Fibroblast of lung (primary cell): ENCODE measurements around the gene TRIM72. TPM values are rescaled to one million over a fixed set of nuclear protein-coding genes. Genes with fewer than 3 reads are reported as not detected.

ENCODE experiments used
- DNase-seq, 2 donors: peaks; one replicate each; pipeline versions ENCODE4 v3.0.0 to v3.0.0-alpha.2; 2010; ENCODE audit warnings: low read depth in 2 of 2
- H2AFZ ChIP-seq: 2 replicates; pipeline ENCODE4 v1.5.1; 2012; ENCODE audit warnings: low read length, control low read depth, inconsistent platforms
- H3K27ac ChIP-seq: 2 replicates; pipeline ENCODE4 v1.5.1; 2011; ENCODE audit warnings: low read length, control low read depth; ENCODE audit not compliant: insufficient read depth
- H3K27me3 ChIP-seq: 2 replicates; pipeline ENCODE4 v1.5.1; 2011; ENCODE audit warnings: mild to moderate bottlenecking, low read length; ENCODE audit not compliant: control insufficient read depth, insufficient read depth
- H3K36me3 ChIP-seq: 2 replicates; pipeline ENCODE4 v1.5.1; 2011; ENCODE audit warnings: low read length; ENCODE audit not compliant: control insufficient read depth, insufficient read depth
- H3K4me1 ChIP-seq: 2 replicates; pipeline ENCODE4 v1.5.1; 2011; ENCODE audit warnings: low read length; ENCODE audit not compliant: control insufficient read depth, insufficient read depth; ENCODE audit errors: extremely low read depth
- H3K4me2 ChIP-seq: 2 replicates; pipeline ENCODE4 v1.5.1; 2011; ENCODE audit warnings: low read length, control low read depth; ENCODE audit not compliant: insufficient read depth; ENCODE audit errors: extremely low read depth
- H3K4me3 ChIP-seq, 4 experiments: fragments of 200-600 bp in 1 of 4; sonication (generic) in 1 of 4; replicated peaks in 1 of 4; 2 replicates each; pipeline ENCODE4 v1.5.1; 2011 to 2016; ENCODE audit warnings: low read length in 4 of 4, low read depth in 3 of 4, mild to moderate bottlenecking in 3 of 4, control low read depth in 2 of 4, inconsistent platforms in 1 of 4, mixed read lengths in 1 of 4; ENCODE audit not compliant: insufficient read depth in 1 of 4; ENCODE audit errors: control extremely low read depth in 1 of 4
- H3K79me2 ChIP-seq: 2 replicates; pipeline ENCODE4 v1.5.1; 2012; ENCODE audit warnings: mild to moderate bottlenecking, low read length, inconsistent platforms; ENCODE audit not compliant: control insufficient read depth, insufficient read depth
- H3K9ac ChIP-seq: 2 replicates; pipeline ENCODE4 v1.5.1; 2011; ENCODE audit warnings: mild to moderate bottlenecking, low read length, control low read depth; ENCODE audit not compliant: insufficient read depth
- H3K9me3 ChIP-seq: 2 replicates; pipeline ENCODE4 v1.5.1; 2012; ENCODE audit warnings: low read depth, low read length; ENCODE audit not compliant: control insufficient read depth, insufficient read depth
- H4K20me1 ChIP-seq: 2 replicates; pipeline ENCODE4 v1.5.1; 2011; ENCODE audit warnings: low read length; ENCODE audit not compliant: control insufficient read depth, insufficient read depth; ENCODE audit errors: extremely low read depth
- CTCF ChIP-seq, 2 donors: IDR thresholded peaks in 1 of 2; conservative IDR thresholded peaks in 1 of 2; 1 replicate in 1 of 2; 2 replicates in 1 of 2; pipeline ENCODE4 v1.5.1; 2011 to 2012; ENCODE audit warnings: low read length in 2 of 2, control low read depth in 1 of 2, inconsistent platforms in 1 of 2, low read depth in 1 of 2, mild to moderate bottlenecking in 1 of 2
- EZH2 ChIP-seq: IDR thresholded peaks from 2 replicates; pipeline ENCODE4 v1.5.1; 2012; ENCODE audit warnings: low read length, control low read depth, mild to moderate bottlenecking; ENCODE audit errors: missing control alignments
- polyA plus RNA-seq, 2 donors: library from polyadenylated mRNA; depleted of rRNA in 1 of 2; stranded (reverse) in 1 of 2; unstranded in 1 of 2; fragments of >200 nt; gene quantifications; 2 replicates each; pipeline ENCODE4 v1.2.1, GENCODE V29; 2011 to 2012; ENCODE audit warnings: missing spikeins in 1 of 2
- total RNA-seq: library from RNA; depleted of rRNA; stranded (reverse); fragments of >200 nt; gene quantifications from 2 replicates; pipeline ENCODE4 v1.2.1, GENCODE V29; 2014

Gene TRIM72
- total and polyA plus RNA-seq, 2 donors (not counting 1 experiment from before 2014, with no cell fraction given) = not detected

GRCh38 chr16:31177136-31177535, 36.8 kb upstream of the TRIM72 start:
- Histone ChIP-seq H3K4me2 (no peak overlapping the region), H3K27me3 (no peaks in the 10 kb centered on the region), H3K4me3 (no peak overlapping the region), H3K27ac (no peak overlapping the region), H3K9ac (no peak overlapping the region), H2AFZ (no peak overlapping the region), H3K4me1 (peaks cover 3% of the 10 kb centered on the region), H3K79me2 (peaks cover 21% of the 10 kb centered on the region), H3K36me3 (no peaks in the 10 kb centered on the region), H3K9me3 (no peaks in the 10 kb centered on the region), H4K20me1 (no peaks in the 10 kb centered on the region)
- peak; percentile 31 to 89 for DNase-seq
- TF ChIP-seq CTCF (conservative IDR thresholded peaks at IDR 0.05 in 1 of 2, IDR thresholded peaks at IDR 0.05 in 1 of 2; ENCODE audit: low read depth in 1 of 2, low read length in 2 of 2) (no peak), EZH2 (no peak)

- Histone ChIP-seq H3K9me3 (no peaks in the 10 kb centered on the region), H3K9ac (peak overlapping the region; percentile 98), H3K36me3 (peaks cover 10% of the 10 kb centered on the region), H2AFZ (peak overlapping the region; percentile 87), H3K4me1 (peaks cover 7% of the 10 kb centered on the region), H3K27me3 (no peaks in the 10 kb centered on the region), H3K27ac (peak overlapping the region; percentile 99), H3K79me2 (peaks cover 42% of the 10 kb centered on the region), H3K4me2 (peak overlapping the region; percentile 92), H4K20me1 (peaks cover 6% of the 10 kb centered on the region), H3K4me3 (peak overlapping the region; percentile 74 to 99 (median 84))
- no peak for DNase-seq
- no peak for TF ChIP-seq CTCF (conservative IDR thresholded peaks at IDR 0.05 in 1 of 2, IDR thresholded peaks at IDR 0.05 in 1 of 2; ENCODE audit: low read depth in 1 of 2, low read length in 2 of 2)
These were observed 34.6 kb upstream of the TRIM72 start for GRCh38 chr16:31179219-31179746.

GRCh38 chr16:31179747-31180459, 34.0 kb upstream of the TRIM72 start, which contains the start of gene FUS:
Gene FUS, plus strand, starts transcription at chr16:31180139. Its CDS starts 76 bp downstream, at chr16:31180215.
- H3K36me3 ChIP-seq = peaks cover 13% of the 10 kb centered on the region
- H3K4me1 ChIP-seq = peaks cover 7% of the 10 kb centered on the region
- peak; percentile 72 to 91 for DNase-seq
- H4K20me1 ChIP-seq = peaks cover 6% of the 10 kb centered on the region
- no peaks in the 10 kb centered on the region for H3K27me3 ChIP-seq
- peak within 1 kb of the TSS; percentile 75 to 99 (median 95) for H3K4me3 ChIP-seq
- peak within 1 kb of the TSS; percentile 92 for H3K4me2 ChIP-seq
- H3K79me2 ChIP-seq = peaks cover 48% of the 10 kb centered on the region
- no peaks in the 10 kb centered on the region for H3K9me3 ChIP-seq
- peak within 1 kb of the TSS; percentile 99 for H2AFZ ChIP-seq
- H3K9ac ChIP-seq = peak within 1 kb of the TSS; percentile 98
- TF ChIP-seq EZH2 = no peak
- no peak for TF ChIP-seq CTCF (conservative IDR thresholded peaks at IDR 0.05 in 1 of 2, IDR thresholded peaks at IDR 0.05 in 1 of 2; ENCODE audit: low read depth in 1 of 2, low read length in 2 of 2)
- H3K27ac ChIP-seq = peak within 1 kb of the TSS; percentile 99
